Fibroblast of gingiva (primary cell): ENCODE data around the gene TRAP1.
"Not testable (repeated sequence)": the region's sequence is repeated elsewhere in the genome, so short reads cannot be mapped to it uniquely, and the experiment has no call there.

Source experiments
- DNase-seq: peaks from one replicate; pipeline ENCODE4 v3.0.0-alpha.2; 2011; ENCODE audit warnings: low read depth

TRAP1 gene

DNA sequence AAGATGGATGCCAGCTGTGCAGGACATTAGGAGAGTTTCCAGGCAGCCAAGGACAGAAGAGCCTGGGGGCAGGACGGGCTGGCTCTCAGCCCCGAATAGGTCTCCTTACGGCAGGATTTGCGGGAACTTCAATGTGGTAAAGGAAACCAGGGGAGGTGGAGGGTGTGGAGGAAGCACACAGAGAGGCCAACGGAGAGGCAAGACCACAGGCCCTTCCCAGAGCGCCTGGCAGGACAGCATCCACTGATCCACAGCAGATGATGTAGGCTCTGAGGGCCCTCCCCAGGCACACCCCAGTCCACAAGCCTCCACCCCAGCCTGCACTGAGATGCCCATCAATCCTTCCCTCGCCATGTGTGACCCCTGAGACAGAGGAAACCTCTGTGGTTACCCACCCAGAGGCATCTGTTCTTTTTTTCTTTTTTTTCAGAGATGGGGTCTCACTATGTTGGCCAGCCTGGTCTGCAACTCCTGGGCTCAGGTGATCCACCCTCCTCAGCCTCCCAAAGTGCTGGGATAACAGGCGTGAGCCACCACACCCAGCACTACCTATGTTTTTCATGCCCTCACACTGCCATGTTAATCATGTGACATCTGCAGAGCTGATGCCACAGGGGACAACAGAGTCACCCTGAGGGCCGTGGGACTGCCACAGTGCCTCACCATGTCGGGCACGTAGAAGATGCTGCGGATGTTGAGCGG lies 43.5 kb downstream of the TRAP1 start:
- DNase-seq: no peak

DNA sequence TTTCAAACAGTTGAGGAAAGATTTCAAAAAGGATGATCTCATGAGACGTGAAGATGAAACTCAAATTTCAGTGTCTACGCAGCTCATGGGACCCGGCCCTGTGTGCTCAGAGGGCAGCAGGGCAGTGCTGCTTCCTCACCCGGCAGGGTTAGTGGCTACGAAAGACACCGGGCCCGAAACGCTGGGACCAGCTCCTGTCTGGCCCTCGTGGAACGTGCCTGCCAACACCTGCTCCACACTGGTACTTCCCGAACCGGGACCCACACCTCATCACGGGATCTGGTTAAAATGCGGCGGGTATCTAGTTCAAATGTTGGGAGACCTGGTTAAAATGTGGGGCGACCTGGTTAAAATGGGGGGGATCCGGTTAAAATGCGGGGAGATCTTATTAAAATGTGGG lies 44.1 kb downstream of the TRAP1 start:
- no peak for DNase-seq

DNA sequence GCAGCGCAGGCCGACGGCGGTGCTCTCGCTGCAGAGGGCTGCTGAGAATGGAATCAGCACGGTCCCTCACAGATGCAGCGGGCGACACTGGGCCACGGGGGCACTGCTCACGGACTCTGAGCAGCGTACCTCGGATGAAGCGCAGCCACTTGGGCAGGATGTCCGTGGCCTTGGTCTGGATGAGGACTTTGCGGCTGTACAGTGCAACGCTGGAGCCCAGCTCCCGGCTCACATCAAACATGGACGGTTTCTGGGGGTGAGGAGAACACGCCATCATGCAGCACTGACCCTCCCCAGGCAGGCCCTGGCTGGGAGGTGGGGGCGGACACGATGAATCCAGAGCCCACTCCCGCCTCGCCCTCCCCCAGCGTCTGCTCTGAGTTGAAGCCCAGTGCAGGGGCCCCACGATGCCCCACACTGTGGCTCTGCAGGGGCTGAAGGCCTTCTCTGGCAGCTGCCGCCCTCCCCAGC lies 44.7 kb downstream of the TRAP1 start:
- no peak for DNase-seq

DNA sequence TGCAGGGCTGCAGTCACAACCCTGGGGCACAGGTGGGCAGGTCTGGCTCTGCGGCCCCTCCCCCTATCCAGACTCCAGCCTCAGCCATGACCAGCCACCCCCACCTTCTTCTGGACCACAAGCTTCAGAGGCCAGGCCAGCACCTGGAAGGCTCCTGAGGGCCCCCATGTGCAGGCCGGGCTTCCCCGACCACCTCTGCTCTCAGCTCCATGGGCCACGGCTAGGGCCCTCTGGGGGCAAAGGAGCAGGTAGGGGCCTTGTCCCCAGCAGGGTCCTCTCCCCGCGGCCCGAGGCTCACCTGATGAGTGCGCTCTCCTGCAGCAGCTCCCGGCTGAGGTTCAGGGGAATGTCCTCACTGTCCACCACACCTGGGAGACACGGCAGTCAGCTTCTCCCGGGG lies 45.9 kb downstream of the TRAP1 start:
- no peak for DNase-seq

DNA sequence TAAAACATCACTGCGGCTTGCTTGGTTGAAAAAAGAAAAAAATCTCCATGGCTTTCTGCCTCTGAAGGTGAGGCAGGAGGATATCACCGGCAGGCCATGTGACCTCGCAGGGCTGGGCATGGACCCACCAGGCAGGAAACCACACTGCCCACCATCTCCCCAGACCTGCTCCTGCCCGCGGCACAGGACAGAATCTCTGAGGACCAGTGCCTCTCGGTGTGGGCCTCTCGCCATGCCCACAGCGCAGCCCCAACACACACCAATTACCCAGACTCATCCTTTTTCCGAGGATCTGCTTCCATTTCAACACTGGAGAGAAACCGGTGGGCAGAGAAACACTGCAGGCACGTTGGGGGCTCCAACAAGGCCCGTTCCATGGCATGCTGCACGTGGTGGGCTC lies 46.6 kb downstream of the TRAP1 start:
- no peak for DNase-seq

DNA sequence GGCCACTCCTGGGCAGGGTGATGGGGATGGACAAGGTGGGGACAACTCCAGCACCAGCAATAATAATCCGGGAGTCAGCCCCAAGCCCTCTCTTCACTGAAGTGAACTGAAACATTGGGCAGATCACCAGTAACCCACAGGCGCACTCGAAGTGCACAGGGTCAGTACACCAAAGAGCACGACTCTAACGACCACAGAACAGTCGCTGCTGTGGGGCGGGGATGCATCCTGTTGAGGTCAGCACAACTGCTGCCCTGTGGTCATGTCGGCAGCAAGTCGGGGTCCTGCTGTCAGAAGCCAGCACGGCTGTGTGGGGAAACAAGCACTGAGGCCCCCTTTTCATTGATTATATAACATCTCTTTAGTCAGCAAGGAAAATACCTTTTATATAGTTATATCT lies 48.2 kb downstream of the TRAP1 start:
- no peak for DNase-seq

DNA sequence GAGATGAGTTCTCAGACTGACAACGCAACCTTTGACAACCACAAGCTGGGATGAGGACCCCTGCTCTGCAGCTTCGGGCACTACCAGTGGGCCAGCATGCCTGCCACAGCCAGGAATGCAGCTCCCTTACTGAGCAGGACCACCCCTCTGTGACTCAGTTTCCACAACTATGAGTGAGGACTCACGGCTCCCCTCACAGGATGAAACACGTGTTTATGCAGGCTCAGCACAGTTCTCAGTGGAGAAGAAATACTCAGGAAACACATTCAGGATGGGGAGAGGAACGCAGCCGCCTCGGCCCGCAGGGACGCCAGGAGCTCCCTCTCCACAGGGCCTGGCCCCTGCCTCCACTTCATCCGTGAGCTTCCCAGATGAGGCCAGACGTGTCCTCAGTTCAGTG lies 48.7 kb downstream of the TRAP1 start:
- no peak for DNase-seq

DNA sequence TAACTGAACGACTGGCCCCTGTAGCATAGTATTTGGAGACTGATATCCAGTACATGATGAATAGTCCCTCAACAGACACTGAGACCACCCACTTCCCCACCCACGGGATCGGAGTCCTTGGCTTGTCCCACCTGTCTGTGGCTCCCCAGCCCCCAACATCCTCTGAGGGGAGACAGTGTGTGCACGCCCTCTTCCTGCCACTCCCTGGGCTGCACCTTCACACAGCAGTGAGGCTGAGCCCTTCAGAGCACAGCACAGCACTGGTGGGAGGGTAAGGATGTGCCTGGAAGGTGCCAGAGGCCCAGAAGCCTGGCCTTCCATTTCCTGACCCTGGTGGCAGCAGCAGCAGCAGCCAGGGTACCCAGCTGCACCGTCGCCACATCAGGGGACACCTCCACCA lies 51.8 kb downstream of the TRAP1 start:
- DNase-seq: no peak

DNA sequence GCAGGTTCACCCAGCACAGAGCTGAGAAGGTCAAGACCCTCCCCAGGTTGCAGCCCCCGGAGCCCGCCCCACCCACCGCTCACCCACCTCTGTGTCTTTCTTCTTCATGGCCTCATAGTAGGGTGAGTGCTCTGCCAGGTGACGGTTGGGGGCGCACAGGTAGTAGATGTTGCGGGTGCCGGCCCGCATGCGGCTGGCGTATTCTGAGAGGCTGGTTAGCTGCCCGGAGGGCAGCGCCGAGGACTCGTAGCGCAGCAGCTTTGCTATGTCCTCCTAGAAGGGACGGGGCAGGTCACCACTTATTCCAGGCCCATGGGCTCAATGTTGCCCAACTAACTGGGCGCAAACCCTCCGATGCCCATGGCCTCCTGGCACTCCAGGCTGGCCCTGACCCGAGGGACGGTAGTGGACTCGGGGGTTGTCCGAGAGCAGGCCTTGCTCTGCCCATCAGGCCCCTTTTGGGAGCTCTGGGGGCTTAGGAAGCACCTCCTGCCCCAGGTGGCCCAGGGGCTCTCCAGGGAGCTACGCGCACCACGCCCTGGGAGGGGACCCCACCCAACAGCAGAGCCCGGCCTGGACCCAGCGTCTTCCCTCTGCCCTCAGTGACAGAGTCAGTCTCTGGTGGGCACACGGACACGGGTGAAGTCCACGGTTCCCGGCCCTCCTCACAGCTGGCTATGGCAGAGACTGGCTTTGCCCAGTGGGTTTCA lies 53.0 kb downstream of the TRAP1 start:
- no peak for DNase-seq

DNA sequence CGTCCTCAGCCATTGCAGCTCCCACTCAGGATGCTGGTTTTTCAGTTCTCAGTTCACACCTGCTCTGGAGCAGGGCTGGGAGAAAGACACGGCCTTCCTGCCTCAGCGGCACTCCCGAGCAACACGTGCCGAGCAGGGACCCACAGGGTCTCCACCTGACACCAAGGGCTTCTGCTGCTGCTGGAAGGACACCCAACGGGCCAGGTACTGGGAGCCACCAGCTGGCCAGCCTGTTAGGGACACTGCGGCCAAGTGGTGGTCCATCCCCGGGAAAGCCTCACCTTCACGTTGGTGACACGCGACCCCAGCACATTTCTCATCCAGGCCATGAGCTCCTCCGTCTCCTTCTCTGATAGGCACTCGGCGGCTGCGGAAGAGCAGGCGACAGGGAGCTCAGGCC lies 54.7 kb downstream of the TRAP1 start:
- no peak for DNase-seq

DNA sequence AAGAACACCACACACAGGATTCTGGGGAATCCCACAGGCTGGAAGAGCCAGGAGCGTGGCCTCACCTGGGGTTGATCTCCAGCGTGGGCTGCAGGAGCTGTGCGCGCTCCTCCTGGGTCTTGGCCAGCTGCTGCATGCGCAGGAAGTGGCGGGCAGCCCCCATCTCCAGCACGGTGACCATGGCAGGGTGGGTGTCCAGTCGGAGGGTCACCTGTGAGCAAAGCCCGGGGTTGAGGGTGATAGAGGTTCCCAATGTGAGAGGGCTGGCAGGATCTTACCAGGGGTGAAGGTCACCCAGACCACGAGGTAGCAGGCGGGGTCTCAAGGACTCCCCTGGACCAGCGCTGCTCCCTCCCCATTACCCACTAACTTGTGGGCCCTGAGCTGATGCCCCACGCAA lies 55.4 kb downstream of the TRAP1 start:
- no peak for DNase-seq

DNA sequence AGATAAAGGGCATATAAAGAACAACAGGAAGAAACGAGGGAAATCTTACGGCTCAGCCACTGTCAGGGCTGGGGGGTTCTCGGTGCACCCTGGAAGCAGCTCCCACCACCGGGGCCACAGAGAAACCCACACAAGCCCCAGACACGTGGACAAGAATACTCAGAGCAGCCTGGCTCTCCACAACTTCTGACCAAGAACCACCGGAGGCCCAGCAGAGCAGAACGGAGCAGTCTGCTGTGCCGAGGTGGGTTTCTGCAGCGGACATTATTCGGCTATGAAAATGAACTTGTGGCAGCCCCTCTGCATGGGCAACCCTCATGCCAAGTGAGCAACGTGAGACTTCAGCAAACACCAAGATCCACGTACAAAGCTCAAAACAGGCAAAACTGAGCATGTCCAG lies 56.0 kb downstream of the TRAP1 start:
- no peak for DNase-seq

DNA sequence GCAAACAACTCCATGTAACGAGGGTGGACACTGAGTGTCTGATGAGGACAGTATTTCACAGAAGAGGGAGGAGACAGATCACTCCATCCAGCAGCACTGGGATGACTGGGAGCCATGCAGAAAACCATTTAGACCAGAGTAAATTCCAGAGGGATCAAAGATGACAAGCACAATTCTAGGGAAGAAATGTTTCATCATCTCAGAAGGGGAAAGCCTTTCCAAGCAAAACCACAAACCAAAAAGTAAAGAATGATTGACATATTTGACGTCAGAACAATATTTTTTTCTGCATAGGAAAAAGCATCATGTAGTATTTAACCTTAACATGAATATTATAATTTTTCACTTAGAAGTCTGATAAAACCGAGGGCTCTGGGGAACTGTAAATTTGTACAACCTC lies 58.1 kb downstream of the TRAP1 start:
- peak; percentile 48 for DNase-seq

DNA sequence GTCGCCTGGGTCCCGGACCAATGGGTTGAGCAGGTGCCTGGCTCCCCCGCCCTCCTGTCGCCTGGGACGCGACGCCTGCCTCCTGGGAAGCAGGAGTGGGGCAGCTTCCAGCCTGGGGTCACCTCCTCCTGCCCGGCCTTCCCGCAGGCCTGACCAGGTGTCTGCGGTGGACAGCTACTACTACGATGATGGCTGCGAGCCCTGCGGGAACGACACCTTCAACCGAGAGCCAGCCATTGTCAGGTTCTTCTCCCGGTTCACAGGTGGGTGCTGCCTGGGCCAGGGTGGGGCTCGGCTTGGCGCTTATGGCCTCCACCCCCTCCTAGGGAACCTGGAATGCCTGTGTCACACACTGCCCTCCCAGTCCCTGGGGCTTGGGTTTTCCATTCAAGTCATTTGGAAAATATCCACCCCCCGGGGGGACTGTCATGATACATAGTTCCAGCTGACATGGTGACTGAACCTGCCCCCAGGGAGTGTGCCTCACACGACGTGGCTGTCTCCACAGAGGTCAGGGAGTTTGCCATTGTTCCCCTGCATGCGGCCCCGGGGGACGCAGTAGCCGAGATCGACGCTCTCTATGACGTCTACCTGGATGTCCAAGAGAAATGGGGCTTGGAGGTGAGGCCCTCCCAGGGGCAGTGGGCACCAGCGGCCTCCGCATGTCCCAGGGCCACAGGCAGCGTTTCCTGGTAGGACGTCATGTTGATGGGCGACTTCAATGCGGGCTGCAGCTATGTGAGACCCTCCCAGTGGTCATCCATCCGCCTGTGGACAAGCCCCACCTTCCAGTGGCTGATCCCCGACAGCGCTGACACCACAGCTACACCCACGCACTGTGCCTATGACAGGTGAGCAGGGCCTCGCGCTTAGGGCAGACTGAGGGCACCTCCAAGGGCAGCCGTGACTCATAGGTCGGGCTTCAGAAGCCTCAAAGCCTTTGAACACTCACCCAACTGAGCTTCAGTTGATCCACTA lies 60.5 kb downstream of the TRAP1 start:
- no peak for DNase-seq

DNA sequence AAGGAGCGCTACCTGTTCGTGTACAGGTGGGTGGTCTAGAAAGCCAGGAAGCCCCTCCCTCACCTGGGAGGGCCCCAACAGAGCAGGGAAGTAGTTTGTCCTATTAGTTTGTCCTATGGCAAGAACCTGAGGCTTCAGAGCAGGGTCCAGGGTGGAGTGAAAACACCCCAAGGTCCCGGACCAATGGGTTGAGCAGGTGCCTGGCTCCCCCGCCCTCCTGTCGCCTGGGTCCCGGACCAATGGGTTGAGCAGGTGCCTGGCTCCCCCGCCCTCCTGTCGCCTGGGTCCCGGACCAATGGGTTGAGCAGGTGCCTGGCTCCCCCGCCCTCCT lies 61.2 kb downstream of the TRAP1 start:
- not testable (repeated sequence) for DNase-seq

DNA sequence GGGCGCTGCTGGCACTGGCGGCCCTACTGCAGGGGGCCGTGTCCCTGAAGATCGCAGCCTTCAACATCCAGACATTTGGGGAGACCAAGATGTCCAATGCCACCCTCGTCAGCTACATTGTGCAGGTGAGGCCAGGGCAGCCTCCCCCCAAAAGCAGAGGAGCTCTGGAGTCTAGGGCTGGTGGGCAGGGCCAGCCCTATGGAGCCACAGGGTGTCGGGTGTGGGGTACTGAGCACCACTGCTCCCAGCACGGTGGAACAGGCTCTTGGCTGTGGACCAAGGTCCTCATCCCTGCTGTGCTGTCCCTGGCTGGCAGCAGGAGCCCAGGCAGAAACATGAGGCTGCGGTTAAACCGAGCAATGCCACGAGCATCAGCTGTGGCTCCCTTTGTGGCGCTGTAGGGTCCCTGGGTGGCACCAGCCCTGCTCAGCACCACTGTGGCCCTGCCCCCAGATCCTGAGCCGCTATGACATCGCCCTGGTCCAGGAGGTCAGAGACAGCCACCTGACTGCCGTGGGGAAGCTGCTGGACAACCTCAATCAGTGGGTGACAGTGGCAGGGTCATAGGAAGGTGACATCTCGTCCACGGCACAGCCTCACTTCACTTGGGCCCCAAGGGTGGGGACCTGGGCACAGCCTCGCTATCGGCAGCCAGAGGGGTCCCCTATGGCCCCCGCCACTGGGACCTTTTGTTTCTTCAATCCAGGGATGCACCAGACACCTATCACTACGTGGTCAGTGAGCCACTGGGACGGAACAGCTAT lies 61.7 kb downstream of the TRAP1 start:
- DNase-seq: no peak

DNA sequence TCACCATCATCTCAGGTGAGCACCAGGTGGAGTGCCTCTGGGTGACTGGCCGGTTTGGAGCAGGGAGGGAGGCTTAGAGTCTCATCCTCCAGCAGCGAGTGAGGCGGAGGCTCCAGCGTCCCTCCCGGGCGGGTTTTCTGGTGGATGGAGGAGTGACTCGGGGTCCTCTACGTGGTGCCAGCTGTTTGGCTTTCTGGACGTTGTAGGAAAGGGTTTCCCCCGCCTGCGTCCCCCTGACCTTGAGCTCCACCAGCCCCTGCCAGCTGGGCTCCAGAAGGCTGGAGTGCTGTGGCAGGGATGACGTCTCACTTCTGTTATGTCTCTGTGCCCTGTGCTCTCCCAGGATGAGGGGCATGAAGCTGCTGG lies 62.3 kb downstream of the TRAP1 start:
- no peak for DNase-seq

DNA sequence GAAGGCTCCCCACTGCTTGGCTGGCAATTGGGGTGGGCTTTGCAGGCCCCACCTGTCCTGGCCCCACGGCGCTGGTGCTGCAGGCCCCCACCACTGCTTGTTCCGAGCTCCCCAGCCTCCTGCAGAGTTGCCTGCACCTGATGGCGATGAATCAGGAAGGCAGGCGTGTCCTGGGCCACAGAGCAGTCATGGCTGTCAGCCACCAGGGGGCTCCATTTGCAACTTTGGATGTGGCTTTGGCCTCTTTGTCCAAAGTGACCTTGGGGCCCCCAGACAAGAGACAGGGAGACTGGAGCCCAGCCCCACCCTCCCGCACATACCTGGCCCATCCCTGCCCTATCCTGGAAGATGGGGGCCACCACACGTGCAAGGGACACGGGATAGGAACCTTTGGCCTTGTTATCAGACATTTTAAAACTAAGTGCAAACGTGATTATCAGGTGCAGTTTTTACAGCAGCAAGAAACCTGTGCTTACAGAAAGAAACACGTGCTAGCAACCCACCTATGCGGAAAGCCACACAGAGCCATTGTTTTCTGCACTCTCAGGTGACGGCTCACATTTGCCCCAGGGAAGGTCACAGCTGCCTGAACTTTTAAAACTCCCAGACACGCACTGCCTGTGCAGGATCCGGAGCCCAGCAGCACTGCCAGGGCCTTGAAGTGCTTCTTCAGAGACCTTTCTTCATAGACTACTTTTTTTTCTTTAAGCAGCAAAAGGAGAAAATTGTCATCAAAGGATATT lies 62.9 kb downstream of the TRAP1 start, which contains the start of gene DNASE1:
Gene DNASE1 (plus strand): TSS at position 443 of the 743 bp plus-strand sequence. CDS start 683 bp downstream, outside the sequence.
- peak; percentile 40 for DNase-seq

DNA sequence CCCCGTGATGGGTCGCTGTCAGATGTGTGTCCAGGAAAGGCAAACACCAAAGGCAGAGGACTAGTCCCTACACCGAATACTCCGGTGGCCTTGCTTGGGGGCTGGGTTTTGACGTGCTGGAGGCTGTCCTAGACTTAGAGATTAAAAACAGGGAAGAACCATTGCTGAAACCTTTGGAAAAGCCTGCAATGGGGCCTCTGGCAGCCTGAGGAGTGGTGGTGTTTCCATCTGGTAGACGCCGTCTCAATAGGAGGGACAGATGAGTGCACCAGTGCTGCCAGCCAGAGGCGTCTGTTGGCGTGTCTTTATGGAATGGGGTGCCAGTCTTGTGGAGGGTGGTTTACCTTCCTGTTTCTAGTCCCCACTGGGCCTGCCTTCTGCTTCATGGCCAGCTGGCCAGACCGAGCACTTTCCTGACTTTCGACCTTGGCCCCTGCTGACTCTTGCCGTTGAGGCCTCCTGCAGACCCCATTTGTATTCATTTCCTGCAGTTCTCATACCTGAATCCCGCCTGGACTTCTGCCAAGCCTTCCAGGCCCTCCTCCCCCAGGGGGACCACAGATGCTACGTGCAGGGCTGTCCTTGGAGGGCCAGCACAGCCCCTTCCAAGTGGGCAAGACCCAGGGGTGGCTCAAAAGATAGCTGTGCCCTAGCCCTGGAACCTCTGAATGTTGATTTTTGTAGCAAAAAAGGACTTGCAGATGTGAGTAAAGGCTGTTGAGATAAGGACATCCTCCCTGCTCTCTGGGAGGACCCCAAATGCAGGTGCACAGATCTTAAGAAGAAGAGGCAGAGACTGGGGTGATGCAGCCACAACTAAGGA lies 64.7 kb downstream of the TRAP1 start:
- DNase-seq: no peak
